OCI-M2 (cell line): ENCODE data around the gene CLTA.

Experiments
- DNase-seq: peaks from one replicate; lab custom pipeline; 2025; ENCODE audit not compliant: unreplicated experiment; lab: John Stamatoyannopoulos, UW

The CLTA gene

DNA sequence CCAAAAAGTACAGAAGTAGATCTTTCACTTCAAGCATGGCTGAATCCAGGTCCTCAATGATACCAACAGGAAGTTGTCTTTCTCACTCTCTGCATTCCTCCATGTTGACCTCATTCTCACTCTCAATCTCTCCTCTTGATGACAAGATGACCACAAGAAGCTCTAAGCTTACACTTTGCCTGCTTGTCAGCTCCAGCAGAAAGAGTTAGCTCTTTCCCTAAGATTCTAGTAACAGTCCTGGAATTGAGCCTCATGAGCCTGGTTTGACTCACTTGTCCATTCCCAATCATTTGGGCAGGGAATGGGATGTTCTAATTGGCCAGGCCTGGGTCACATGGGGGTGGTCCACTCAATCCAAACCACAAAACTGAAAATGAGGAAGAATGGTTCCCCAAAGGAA is 3.3 kb upstream of the CLTA start:
- DNase-seq, result no peak

DNA sequence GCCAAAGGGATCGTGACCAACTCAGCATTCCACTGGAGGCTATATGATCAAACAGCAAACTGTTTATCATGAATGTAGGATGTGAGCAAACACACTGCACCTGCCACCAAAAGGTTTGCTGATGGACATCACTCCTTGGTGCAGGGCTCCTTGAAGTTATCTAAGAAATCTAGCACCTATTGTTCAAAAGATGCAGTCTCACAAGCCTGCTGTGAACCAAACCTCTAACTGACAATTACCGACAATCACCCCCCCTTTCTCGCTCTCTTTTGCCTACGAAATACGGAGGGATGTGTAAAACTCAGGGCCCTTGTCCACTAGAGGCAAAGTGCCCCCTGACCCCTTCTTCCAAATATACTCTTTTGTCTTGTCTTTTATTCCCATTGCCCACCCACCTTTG is 2.5 kb upstream of the CLTA start:
- no peak for DNase-seq

DNA sequence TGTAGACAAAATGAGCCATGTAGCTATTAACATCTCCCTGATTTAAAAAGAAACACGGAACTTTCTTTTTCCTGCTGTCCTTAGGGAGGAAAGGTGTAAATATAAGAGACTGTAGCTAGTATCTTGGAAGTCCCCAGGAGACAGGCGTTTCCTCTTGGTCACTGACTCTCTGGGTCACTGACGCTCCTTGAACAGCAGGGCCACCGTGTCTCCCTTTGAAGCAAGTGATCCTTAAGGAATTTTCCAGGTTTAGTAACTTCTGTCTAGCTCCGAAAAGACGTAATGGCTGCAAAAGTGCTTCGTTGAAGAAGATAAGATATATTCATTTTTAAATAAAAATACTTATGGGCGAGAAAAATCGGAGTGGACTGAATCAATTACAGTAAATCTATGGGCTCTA is 745 bp upstream of the CLTA start:
- DNase-seq, result no peak

DNA sequence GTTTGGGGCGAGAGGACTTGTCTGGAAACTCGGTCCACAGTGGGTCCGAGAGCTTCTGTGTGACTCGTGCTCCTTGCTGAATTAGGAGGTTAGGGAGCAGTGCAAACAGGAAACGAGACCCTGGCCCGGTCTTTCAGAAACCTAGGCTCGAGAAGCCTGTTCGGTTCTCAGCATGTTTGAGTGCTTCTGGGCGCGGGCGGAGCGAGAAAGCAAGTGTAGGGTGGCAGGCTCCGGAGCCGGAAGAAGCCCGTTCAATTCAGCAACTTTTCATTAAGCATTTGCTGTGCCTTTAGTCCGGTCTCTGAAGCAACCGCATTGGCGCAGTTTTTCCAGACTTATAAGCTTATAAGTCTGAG is 547 bp downstream of the CLTA start:
- DNase-seq, result no peak

DNA sequence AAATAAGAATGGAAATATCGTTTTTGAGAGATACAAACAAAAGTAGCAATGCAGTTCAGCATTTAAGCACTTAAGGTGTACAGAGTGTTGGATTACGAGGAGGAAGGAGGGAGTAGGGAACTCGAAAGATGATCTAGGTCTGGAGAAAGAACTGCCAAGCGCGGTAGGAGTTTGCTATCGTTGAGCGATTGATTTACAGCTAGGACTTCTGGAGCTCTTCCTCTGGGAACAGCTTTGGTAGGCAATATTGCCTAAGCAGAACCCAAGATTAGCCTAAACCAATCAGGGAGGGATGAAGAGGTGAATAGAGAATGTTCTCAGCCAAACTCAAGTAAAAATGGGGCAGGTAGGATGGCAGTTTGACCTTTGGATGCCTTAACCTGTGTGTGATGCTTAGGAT is 965 bp downstream of the CLTA start:
- DNase-seq, result no peak

DNA sequence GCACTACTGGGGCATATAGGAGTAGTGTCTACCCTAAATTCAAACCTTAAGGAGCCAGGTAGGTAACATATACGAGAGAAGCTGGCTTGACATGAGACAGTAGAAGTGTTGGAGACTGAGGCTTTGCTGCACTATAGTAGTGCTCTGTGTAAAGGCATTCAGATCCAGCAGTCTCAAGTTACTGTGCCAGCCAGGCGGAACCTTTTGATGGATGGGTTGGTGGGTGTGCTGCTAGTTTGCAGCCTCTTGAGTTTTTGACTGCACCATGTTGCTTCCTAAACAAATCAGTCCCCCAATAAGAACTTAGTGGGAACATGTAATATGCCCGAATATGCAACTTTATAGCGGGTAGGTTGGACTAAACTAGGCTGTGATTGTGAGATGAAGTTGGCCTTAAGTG is 1.5 kb downstream of the CLTA start:
- DNase-seq, result no peak

DNA sequence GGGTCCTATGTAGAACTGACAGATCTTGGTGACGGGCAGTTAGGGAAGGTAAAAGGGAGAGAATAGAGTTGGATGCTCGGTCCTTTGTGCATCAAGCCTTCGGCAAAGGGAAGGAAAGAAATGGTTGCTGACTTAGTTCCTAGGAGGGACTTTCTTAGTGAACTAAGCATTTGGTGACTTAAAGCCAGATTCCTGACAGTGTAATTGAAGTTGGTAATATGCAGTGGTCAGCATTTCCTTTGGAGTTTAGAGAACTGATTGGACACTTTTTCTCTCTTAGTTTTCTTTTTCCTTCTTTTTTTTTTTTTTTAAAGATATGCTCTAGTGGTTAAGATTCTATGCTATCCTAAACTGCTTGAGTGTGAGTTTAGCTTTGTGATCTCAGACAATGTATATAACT is 2.3 kb downstream of the CLTA start:
- no peak for DNase-seq

DNA sequence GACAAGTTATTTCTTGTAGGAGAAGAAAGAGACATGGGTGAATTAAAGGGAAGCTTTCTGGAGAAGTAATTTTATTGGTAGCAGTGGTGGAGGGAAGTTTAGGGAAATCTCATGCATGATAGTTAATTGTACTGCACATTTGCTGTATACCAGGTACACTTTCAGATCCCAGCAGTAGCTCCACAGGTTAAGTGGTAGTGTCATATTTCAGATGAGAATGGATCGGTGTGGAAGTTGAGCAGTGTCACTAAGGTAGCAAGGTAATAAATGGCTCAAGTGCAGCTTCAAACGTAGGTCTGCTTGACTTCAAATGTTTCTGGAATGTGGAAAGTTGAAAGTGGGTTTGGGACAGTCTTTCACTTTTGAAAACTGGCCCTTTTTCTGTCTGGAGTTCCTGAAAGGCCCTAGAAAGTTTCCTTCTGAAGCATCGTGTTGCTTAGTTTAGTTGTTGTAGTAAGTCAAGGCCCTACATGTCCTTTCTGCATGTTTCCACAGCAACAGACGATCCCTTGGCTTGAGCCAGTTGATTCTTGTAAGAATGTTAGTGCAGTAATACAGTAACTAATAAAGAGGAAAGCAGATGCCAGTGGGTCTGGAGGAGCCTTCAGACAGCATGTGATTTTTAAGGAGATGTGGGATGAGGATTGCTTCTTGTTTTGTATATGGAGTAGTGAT is 3.7 kb downstream of the CLTA start:
- no peak for DNase-seq

DNA sequence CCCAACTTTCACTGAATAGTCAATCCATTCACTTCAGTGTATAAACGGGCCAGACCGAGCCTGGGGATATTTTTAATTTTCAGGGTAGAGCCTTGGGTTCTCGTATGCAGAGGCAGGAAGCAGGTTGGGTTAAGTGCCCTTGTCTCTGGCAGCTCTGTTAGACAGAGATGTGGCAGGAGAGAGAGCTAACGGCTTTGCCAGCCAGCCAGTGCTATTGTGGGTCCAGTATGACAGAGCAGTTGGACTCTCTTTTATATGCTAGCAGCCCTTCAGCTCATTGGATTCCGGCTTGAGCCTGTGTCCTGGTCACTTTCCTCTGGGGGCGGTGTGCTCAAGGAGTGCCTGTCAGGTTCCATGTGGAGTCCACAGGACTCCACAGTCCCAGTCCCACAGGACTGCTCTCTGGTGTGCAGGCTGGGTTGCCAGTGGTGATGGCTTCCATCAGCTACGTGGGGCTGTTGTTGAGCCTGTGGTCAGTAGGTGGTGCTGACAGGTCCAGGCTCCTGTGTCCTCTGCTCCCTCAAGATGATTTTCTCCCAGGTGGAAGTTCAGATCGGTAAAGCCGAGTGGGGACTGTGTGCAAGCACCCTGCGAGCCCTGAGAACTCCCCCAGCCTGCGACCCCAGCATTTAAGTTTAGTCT is 14.3 kb downstream of the CLTA start:
- no peak for DNase-seq

DNA sequence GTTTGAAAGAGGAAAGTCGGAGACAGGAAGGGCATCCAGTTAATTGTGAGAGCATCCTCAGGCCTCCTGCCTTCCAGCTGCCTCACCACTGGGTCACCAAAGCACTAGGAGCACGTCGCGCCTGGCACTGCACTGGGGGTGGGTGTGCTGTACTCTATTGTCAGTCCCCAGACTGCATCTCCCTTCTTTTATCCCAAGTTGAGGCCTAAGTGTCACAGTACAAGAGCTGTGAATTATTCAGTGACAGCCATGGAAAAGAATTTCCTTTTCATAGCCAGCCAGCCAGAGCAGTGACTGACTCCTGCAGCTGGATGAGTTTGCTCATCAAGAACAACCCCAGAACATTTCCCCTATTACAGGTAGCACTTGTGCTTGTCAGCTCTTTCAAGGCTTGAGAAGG is 16.3 kb downstream of the CLTA start:
- no peak for DNase-seq

DNA sequence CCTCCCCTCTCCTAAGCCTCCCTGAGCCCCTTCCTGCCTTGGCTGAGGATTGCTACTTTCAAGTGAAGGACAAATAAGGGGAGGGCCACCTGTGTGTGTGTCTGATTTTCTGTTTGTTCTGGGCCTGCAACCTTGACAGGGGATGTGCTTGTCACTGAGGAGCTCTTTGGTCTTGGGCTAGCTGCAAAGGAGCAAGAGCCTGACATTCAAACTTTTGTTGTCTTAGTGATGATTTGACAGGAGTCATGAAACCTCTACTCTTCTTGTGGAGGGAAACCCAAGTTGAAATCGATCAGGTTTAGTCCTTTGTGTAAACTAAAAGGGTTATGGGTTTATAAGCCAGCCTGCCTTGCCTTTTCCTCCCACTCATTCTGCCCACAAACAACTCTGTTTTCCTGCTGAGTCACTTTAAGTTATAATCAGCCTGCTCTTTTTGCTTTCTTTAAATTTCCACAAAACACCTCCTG is 16.9 kb downstream of the CLTA start:
- no peak for DNase-seq

DNA sequence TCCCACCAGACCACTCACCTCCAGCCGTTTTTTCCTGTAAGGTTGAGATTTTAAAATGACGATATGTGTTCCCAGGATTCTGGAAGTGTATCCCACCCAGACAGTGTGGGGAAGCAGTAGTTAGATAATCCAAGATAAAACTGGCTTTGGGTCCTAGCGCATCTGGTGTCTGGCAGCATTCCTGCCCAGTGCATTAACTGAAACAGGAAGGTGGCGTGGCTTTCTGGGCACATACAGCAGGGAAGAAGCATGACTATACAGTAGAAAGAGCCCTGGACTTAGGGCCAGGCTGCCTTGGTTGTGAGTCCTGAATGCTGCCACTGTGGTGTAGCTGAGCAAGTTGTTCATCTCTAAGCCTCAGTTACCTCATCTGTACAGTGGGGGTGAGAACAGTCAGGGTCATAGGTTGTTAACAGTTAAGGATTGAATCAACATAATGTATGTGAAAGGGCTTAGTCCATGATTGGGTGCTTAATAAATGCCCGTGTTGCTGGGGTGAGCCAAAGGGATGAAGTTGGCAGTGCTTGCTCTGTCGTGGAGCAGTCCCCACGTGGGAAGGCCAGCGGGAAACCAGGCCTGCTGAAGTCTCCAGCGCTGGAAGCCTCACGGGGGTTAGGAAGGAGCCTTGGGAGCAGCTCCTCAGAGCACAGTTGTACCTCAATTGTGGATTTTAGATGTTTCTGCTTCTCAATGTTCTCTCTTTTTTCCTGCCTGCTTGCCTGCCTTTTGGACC is 18.0 kb downstream of the CLTA start:
- no peak for DNase-seq

DNA sequence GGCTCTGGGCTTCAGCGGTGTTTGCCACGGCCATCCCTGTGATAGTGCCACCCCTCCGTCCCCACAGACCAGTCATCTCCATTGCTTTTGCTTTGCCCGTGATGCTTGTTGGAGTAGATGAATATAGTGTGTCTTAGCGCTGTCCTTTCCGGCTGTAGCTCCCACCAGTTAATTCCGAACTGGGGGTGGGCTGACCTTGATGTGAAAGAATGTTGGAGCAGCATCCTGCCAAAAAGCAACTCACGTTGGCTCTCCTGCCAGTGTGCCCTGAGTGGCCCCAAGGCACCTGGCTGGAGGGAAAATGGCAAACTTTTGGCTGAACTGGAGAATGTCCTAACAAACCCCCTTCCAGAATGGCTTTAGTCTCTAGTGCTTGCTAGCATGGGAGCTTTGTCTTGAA is 20.0 kb downstream of the CLTA start:
- DNase-seq, result no peak

DNA sequence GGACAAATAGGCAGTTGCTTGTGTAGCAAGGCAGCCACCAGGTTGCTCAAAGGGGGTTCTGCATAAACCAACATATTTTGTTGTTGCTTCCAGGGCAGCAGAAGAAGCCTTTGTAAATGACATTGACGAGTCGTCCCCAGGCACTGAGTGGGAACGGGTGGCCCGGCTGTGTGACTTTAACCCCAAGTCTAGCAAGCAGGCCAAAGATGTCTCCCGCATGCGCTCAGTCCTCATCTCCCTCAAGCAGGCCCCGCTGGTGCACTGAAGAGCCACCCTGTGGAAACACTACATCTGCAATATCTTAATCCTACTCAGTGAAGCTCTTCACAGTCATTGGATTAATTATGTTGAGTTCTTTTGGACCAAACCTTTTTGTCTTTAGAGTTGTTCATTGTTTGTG is 20.8 kb downstream of the CLTA start:
- DNase-seq, result no peak

DNA sequence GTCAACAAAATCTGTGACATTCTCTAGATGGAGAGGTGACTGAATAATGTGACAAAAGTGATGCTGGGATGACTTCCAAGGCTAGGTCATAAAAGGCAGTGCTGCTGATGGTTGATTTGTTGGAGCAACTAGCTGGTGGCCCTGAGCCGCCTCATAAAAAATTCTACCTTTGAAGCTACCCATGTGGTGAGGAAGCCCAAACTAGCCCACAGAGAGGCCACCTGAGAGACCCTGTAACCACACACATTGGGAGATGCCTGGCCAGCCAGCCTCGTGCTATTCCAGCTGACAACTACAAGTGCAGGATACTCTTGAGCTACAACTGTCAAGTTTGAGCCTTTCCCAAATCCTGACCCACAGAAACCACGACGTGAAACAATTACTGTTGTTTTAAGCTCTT is 22.7 kb downstream of the CLTA start:
- no peak for DNase-seq

DNA sequence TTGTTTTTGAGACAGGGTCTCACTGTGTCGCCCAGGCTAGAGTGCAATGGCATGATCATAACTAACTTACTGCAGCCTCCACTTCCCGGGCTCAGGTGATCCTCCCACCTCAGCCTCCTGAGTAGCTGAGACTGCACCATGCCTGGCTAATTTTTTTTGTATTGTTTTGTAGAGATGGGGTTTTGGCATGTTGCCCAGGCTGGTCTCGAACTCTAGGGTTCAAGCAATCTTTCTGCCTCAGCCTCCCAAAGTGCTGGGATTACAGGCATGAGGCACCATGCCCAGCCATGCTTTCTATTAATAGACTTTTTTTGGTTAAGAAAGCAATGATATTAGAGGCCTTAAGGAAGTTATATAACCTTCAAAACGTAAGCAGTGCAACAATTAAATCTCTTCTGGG is 23.3 kb downstream of the CLTA start:
- DNase-seq, result no peak

DNA sequence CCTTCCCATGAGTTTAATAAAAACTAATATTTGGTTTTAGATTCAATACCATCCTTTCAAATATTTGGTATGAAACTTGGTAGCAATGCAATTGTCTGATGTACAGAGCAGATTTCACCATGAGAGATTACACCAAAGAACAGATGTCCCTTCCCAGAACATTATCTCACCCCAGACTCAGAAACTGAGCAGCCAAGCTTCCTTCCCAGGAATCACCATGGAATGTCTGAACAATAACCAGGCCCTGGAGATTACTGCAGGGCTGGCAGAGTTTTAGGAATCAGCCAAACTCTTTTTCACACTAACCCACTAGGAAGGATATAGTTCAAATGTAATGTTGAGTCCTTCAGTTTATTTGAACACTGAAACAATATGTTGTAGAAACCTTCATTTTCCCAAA is 23.9 kb downstream of the CLTA start:
- no peak for DNase-seq

DNA sequence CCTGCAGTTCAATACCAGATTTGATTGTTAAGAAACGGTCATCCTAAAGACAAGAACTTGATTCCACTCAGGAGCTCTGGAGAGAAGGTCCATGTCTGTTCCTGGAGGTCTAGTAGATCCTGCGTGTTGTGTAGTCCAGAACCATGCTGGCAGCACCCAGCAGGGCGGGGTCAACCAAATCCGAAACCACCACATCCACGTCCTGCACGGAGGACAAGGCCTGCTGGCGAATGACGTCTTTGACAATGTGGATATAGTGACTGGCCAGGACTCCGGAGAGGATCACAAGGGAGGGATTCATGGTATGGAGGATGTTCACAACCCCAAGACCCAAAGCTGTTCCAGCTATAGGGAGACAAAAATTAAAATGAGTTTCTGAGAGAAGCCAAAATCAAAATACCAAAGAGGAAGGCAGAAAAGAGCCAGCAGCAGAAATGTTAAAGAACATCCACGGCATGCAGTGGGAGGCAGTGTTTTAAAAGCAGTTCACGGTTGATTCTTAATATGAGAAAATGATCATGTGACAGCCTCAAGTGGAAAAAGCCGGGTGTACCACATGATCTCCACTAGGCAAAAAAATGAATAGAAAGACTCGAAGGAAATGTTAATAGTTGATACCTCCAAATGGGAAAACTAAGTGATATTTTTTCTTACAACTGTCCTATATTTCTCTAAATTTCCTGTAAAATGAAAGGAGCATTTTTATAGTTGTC is 26.7 kb downstream of the CLTA start:
- DNase-seq, result no peak

DNA sequence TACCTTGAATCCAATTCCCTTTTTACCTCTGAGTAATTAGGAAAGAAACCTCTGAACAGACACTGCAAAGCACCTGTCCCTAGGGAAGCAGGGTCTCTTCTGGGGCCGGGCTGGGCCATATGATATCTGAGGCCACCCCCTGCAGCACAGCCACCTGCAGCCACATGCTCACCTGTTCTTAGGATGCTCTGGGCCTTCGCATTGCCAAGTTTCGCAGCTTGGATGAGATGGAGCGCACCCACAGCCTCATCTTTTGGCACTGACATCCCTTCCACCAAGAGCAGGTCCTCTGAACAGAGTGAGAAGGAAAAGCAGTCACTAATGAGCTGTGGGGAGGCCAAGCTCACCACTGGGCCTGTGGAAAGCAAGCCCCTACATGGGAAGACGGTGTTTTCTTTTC is 27.3 kb downstream of the CLTA start:
- no peak for DNase-seq

DNA sequence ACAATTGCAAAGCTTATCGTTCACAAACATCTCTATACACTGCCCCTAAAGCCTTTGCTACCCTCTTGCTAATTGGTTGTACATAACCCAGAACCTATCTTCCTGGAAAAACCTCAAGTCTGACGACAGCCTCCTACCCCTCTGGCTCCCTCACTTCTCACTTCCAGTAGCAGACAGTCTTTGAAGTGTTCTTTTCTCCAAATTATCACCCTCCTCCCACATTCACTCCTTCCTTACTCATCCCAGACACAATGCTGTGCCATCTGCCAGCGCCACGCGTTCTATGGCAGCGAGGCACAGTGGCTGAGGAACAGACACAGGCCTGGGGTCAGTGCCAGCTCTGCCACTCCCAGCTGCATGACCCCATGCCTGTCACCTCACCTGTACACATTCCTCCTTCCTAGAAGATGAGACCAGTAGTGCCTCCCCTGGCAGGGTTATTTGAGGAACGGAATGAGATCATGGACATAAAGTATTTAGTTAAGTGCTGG is 27.7 kb downstream of the CLTA start:
- no peak for DNase-seq

DNA sequence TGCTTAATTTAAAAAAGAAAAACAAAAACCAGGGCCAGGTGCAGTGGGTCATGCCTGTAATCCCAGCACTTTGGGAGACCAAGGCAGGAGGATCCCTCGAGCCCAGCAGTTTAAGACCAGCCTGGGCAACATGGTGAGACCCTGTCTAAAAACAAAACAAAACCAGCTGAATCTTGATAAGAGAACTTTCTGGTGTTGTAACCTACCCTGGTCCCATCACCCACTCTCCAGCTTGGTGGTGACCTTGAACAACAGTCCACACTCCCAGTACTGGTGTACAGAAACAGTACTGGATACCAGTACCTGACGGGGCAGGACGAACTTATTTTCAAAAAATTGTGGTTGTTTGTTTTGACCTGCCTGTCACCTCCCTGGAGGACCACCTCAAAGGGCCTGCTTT is 30.9 kb downstream of the CLTA start:
- DNase-seq, result no peak

DNA sequence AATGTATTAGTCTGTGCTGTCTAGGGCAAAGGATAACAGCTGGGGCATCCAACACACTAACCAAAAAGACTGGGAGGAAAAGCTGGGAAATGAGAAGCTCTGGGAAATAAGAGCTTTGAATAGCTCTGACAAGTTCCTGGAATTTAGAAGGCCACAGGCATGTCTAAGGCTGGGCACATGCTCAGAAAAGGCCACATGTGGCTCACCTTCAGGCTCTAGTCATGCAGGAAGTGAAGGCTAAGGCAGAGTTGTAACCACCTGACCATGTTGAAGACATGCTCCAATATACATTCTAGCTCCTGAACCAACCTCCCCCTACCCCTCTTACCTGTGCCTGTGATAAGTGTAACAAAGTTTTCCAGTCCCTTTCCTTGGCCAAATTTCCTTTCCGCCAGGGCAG is 31.7 kb downstream of the CLTA start:
- DNase-seq, result no peak
